Osteocyte (in vitro differentiated cells): ENCODE data around the gene HOXB8. TPM values are rescaled to one million over a fixed set of nuclear protein-coding genes. Genes with fewer than 3 reads are reported as not detected.

Source experiments
- DNase-seq: peaks from one replicate; pipeline ENCODE4 v3.0.0; 2021; ENCODE audit warnings: mixed read lengths; ENCODE audit not compliant: unreplicated experiment; ENCODE audit errors: extremely low spot score
- H3K27ac Mint-ChIP-seq: one replicate; pipeline ENCODE4 v1.8.0; 2021; ENCODE audit warnings: mild to moderate bottlenecking, mixed read lengths; ENCODE audit not compliant: unreplicated experiment
- H3K27me3 Mint-ChIP-seq: one replicate; pipeline ENCODE4 v1.8.0; 2021; ENCODE audit warnings: mixed read lengths; ENCODE audit not compliant: unreplicated experiment
- H3K36me3 Mint-ChIP-seq: one replicate; pipeline ENCODE4 v1.8.0; 2021; ENCODE audit warnings: mixed read lengths; ENCODE audit not compliant: unreplicated experiment
- H3K4me1 Mint-ChIP-seq: one replicate; pipeline ENCODE4 v1.8.0; 2021; ENCODE audit warnings: mixed read lengths; ENCODE audit not compliant: unreplicated experiment
- H3K4me3 Mint-ChIP-seq: one replicate; pipeline ENCODE4 v1.8.0; 2021; ENCODE audit warnings: mild to moderate bottlenecking, moderate library complexity, mixed read lengths; ENCODE audit not compliant: unreplicated experiment
- H3K9me3 Mint-ChIP-seq: one replicate; pipeline ENCODE4 v1.8.0; 2021; ENCODE audit warnings: mixed read lengths; ENCODE audit not compliant: unreplicated experiment
- total RNA-seq: library from RNA; stranded (reverse); gene quantifications from 2 replicates; pipeline ENCODE4 v1.2.1, GENCODE V29; 2021
- TF ChIP-seq, protein P1 (sequence below): fragments of 200-600 bp; sonication (generic); IDR thresholded peaks from 2 replicates; pipeline ENCODE4 v1.5.0; 2021; ENCODE audit warnings: antibody characterized with exemption, mild to moderate bottlenecking, moderate library complexity

HOXB8 gene
- total RNA-seq, 1 donor from 2014 or later: not detected

DNA sequence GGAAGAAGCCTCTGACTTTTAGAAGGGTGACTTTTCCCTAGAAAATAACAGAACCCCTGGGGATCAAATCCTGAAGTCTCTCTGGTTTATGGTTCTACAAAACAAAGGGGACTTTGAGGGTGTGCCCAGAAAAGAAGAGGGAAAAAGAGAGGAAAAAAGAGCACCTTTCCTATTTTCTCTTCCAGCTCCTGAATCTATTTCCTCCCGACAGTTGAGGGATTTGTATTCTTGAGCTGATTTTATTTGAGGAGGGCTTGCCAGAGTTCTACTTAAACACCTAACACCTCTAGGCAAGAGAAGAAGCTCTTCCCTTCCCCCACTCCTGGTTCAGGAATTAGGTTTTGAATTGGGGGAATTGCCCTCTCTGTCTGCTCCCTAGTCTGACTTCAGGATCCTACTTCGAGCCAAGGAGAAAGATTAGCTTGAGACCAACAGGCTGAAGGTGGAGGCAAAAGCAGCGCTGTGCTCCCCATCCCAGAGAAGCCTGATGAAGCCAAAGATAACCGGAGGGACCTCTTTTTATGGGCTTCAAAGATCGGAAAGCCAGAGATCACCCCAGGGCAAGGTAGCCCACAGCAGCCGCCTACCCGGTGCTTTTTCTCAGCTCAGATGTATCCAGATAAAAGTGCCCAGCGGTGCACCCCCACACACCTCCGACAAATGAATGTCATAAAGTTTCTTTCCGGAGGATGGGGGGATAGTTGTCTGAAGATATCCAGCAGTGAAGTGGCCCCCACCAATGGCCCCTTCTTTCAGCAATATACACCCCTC is 25.8 kb downstream of the HOXB8 start:
- Mint-ChIP-seq H3K27ac (no peak overlapping the region), H3K36me3 (no peaks in the 10 kb centered on the region), H3K27me3 (peaks cover 97% of the 10 kb centered on the region), H3K4me1 (peaks cover 20% of the 10 kb centered on the region), H3K4me3 (no peak overlapping the region), H3K9me3 (no peaks in the 10 kb centered on the region)
- TF ChIP-seq, protein P1, sequence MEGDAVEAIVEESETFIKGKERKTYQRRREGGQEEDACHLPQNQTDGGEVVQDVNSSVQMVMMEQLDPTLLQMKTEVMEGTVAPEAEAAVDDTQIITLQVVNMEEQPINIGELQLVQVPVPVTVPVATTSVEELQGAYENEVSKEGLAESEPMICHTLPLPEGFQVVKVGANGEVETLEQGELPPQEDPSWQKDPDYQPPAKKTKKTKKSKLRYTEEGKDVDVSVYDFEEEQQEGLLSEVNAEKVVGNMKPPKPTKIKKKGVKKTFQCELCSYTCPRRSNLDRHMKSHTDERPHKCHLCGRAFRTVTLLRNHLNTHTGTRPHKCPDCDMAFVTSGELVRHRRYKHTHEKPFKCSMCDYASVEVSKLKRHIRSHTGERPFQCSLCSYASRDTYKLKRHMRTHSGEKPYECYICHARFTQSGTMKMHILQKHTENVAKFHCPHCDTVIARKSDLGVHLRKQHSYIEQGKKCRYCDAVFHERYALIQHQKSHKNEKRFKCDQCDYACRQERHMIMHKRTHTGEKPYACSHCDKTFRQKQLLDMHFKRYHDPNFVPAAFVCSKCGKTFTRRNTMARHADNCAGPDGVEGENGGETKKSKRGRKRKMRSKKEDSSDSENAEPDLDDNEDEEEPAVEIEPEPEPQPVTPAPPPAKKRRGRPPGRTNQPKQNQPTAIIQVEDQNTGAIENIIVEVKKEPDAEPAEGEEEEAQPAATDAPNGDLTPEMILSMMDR: no peak
- no peak for DNase-seq

DNA sequence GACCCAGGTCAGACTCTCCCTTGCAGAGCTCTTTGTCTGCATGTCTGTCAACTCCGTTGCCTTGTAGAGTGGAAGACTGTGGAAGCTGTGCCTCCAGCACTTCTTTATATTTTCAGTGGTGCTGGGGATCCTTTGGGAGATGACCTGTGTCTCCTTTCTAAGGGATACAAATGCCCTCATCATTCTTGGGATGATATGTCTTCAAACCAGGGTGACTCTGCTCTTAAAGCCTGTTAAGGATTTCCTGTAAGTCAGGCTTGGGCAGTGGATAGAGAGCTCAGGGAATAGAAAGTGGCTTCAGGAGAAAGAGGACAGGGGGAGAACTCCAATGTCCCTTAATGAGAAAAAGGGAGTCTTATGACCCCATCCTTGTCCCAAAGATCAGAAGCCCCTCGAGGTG is 26.6 kb downstream of the HOXB8 start:
- Mint-ChIP-seq H3K4me1 (peaks cover 17% of the 10 kb centered on the region), H3K36me3 (no peaks in the 10 kb centered on the region), H3K4me3 (no peak overlapping the region), H3K27me3 (peaks cover 97% of the 10 kb centered on the region), H3K9me3 (no peaks in the 10 kb centered on the region), H3K27ac (no peak overlapping the region)
- TF ChIP-seq, protein P1: no peak
- DNase-seq: no peak

DNA sequence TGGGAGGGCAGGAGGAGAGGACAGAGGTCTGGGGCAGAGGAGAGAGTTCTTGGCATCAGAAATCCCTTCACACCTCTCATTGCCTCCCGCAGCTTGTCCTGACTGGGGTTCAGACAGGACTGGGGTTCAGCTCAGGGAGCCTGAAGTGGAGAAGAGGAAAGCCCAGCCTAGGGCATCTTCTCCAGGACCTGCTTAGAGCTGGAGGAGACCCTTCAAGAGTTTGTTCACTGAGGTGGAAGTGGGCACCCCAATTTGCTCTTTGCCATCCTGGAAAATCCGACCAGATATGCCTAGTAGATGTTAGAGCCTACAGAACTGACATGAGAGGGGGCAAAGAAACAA is 27.0 kb downstream of the HOXB8 start:
- no peak for DNase-seq
- Mint-ChIP-seq H3K4me1 (peaks cover 16% of the 10 kb centered on the region), H3K36me3 (peaks cover 1% of the 10 kb centered on the region), H3K27me3 (peaks cover 97% of the 10 kb centered on the region), H3K27ac (no peak overlapping the region), H3K9me3 (no peaks in the 10 kb centered on the region), H3K4me3 (no peak overlapping the region)
- TF ChIP-seq, protein P1: no peak

DNA sequence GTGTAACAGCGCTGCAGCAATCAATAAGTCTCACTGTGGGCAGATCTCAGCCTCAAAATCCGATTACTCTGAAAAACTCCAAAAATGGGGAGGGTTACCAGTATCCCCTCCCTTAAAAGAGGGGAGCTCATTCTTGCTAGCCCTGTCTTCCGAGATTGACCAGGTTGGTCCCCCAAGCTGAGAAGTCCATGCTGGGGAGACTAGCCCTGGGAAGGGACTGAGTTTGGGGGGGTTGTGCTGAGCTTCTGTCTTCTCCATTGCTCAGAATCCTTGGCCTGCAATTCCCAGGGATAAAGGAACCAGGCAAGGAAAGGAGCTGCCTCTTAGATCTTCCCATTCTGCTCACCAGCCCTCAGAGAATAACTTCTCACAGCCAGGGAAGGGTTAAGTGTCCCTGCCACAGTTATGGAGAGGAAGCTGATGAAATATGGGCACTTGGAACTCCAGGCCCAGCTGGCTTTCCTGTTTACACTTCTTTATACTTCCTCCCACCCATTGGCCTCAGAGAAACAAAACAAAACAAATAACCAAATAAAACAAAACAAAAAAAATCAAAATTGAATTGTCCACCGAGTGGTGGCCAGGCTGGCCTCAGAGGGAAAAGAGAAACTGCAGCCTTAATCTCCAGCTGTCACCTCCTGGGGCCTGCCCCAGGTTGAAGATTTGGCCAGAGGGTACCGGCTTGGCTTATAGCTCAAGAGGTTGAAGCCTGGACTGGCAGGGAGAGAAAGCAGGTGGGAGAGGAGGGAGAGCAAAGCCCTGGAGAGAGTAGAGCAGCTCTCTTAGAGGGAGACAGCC is 27.6 kb downstream of the HOXB8 start:
- Mint-ChIP-seq H3K4me1 (peaks cover 16% of the 10 kb centered on the region), H3K36me3 (peaks cover 1% of the 10 kb centered on the region), H3K4me3 (no peak overlapping the region), H3K27ac (no peak overlapping the region), H3K27me3 (peaks cover 97% of the 10 kb centered on the region), H3K9me3 (no peaks in the 10 kb centered on the region)
- TF ChIP-seq, protein P1: no peak
- DNase-seq: no peak
